OCI-LY7 (cell line): ENCODE data around the gene ATXN1.

Experiments used
- CTCF ChIP-seq: fragments of 200-600 bp; sonication (generic); conservative IDR thresholded peaks from 2 replicates; pipeline ENCODE4 v1.5.1; 2014; ENCODE audit warnings: mild to moderate bottlenecking, antibody characterized with exemption, low read length, moderate library complexity, mixed read lengths
- EZH2phosphoT487 ChIP-seq: fragments of 200-600 bp; sonication (generic); IDR thresholded peaks from 2 replicates; pipeline ENCODE4 v1.6.1; 2018; ENCODE audit warnings: low read depth, borderline replicate concordance, mild to moderate bottlenecking, mixed run types, antibody characterized with exemption, low read length, moderate library complexity, mixed read lengths

GRCh38 chr6:16676978-16677377 lies 84.3 kb downstream of the ATXN1 start:
- TF ChIP-seq CTCF (no peak), EZH2phosphoT487 (no peak)
